ENCODE measurements around the gene RBM33.

RBM33 gene

GRCh38 chr7:155741082-155741481 is 96.6 kb downstream of the RBM33 start:
- H3K79me1 ChIP-seq (replicated peaks; ENCODE audit: low read length, poor library complexity, severe bottlenecking), result peaks cover 31% of the 10 kb centered on the region
- H4K91ac ChIP-seq (ENCODE audit: low read length), result no peak overlapping the region
- no peak overlapping the region for H3K18ac ChIP-seq (ENCODE audit: low read depth in 1 of 2, low read length in 2 of 2)
- no peak overlapping the region for H3K14ac ChIP-seq (ENCODE audit: low read length in 2 of 2)
- no peak overlapping the region for H3K9ac ChIP-seq (ENCODE audit: low read length)
- peaks cover 2% of the 10 kb centered on the region for H3K4me1 ChIP-seq (ENCODE audit: control insufficient read depth, insufficient read depth, low read depth, low read length)
- no peak overlapping the region for H2BK120ac ChIP-seq (ENCODE audit: low read depth, low read length)
- no peak overlapping the region for H3K4me3 ChIP-seq (ENCODE audit: insufficient read depth in 1 of 2, low read depth in 1 of 2, low read length in 2 of 2)
- WGBS, result 69% methylated on average over 8 of the region's 8 CpGs
- no peak overlapping the region for H4K8ac ChIP-seq (ENCODE audit: low read length)
- no peak overlapping the region for H2BK12ac ChIP-seq (ENCODE audit: low read length in 2 of 2)
- H3K4me2 ChIP-seq (ENCODE audit: low read length, poor library complexity, severe bottlenecking), result no peak overlapping the region
- H3K23ac ChIP-seq (ENCODE audit: low read length in 2 of 2), result no peak overlapping the region
- no peak overlapping the region for H2BK5ac ChIP-seq (ENCODE audit: low read depth, low read length, poor library complexity, severe bottlenecking)
- H3K27me3 ChIP-seq (ENCODE audit: control insufficient read depth in 1 of 2, insufficient read depth in 1 of 2, low read length in 2 of 2), result no peaks in the 10 kb centered on the region
- H2AFZ ChIP-seq (ENCODE audit: low read depth, low read length), result no peak overlapping the region
- H3K9me3 ChIP-seq (ENCODE audit: control insufficient read depth, low read length), result no peaks in the 10 kb centered on the region
- H2BK15ac ChIP-seq (ENCODE audit: low read depth, poor library complexity, severe bottlenecking), result no peak overlapping the region
- H2AK5ac ChIP-seq (ENCODE audit: low read length, severe bottlenecking), result no peak overlapping the region
- no peak overlapping the region for H3K4ac ChIP-seq (ENCODE audit: low read depth in 1 of 2, low read length in 2 of 2)
- no peak for DNase-seq
- no peak overlapping the region for H3K27ac ChIP-seq (ENCODE audit: low read length, poor library complexity, severe bottlenecking)
- peaks cover 35 to 86% of the 10 kb centered on the region in 2 experiments for H3K36me3 ChIP-seq (ENCODE audit: control insufficient read depth in 1 of 2, insufficient read depth in 2 of 2, low read depth in 1 of 2, low read length in 2 of 2)

DNA sequence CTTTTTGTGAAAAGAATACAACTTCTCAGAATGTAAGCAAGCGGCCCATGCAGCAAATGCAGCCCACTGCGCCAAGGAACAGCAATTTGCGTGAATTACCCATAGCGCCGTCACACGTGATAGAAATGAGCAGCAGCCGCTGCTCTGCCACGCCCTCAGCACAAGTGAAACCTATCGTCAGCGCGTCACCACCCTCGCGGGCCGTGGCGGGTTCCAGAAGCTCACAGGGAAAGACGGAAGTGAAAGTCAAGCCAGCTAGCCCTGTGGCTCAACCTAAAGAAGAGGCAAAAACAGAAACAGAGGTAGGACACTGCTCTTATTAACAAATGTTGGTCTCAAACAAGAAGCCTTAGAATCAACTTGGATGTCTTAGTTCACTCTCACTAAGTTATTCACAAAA is 97.3 kb downstream of the RBM33 start:
- Histone ChIP-seq H3K4me1 (ENCODE audit: control insufficient read depth, insufficient read depth, low read depth, low read length) (peaks cover 2% of the 10 kb centered on the region), H3K4me3 (ENCODE audit: insufficient read depth in 1 of 2, low read depth in 1 of 2, low read length in 2 of 2) (no peak overlapping the region), H2AFZ (ENCODE audit: low read depth, low read length) (no peak overlapping the region), H3K9ac (ENCODE audit: low read length) (no peak overlapping the region), H3K36me3 (ENCODE audit: control insufficient read depth in 1 of 2, insufficient read depth in 2 of 2, low read depth in 1 of 2, low read length in 2 of 2) (peaks cover 37 to 90% of the 10 kb centered on the region in 2 experiments), H2BK120ac (ENCODE audit: low read depth, low read length) (no peak overlapping the region), H3K27ac (ENCODE audit: low read length, poor library complexity, severe bottlenecking) (no peak overlapping the region), H4K91ac (ENCODE audit: low read length) (peak overlapping the region; percentile 3), H3K4ac (ENCODE audit: low read depth in 1 of 2, low read length in 2 of 2) (no peak overlapping the region), H3K23ac (ENCODE audit: low read length in 2 of 2) (no peak overlapping the region), H2AK5ac (ENCODE audit: low read length, severe bottlenecking) (no peak overlapping the region), H3K9me3 (ENCODE audit: control insufficient read depth, low read length) (no peaks in the 10 kb centered on the region), H3K18ac (ENCODE audit: low read depth in 1 of 2, low read length in 2 of 2) (no peak overlapping the region), H3K27me3 (ENCODE audit: control insufficient read depth in 1 of 2, insufficient read depth in 1 of 2, low read length in 2 of 2) (no peaks in the 10 kb centered on the region), H2BK15ac (ENCODE audit: low read depth, poor library complexity, severe bottlenecking) (no peak overlapping the region), H3K4me2 (ENCODE audit: low read length, poor library complexity, severe bottlenecking) (no peak overlapping the region), H2BK12ac (ENCODE audit: low read length in 2 of 2) (no peak overlapping the region), H3K14ac (ENCODE audit: low read length in 2 of 2) (no peak overlapping the region), H3K79me1 (replicated peaks; ENCODE audit: low read length, poor library complexity, severe bottlenecking) (peaks cover 34% of the 10 kb centered on the region), H4K8ac (ENCODE audit: low read length) (peak overlapping the region; percentile 56), H2BK5ac (ENCODE audit: low read depth, low read length, poor library complexity, severe bottlenecking) (no peak overlapping the region)
- WGBS, result 98% methylated on average over 16 of the region's 16 CpGs
- no peak for DNase-seq

DNA sequence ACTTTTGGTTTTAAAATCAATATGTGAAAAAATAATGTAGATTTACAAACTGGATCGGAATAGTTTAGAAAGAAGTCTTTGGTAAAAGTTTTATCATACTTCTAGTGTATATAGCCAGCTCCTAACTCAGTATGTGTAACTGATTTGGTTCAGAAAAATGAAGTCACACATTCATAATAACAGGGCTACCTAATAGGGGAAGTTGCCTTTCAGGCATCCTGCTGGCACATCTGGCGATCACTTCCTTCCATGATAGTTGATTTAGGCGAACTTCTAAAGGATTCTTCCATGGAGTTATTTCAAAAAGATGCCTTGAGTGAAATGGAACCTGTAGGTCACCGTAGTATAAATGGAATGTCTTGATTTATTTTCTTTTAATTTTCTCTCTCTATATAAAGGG is 98.7 kb downstream of the RBM33 start:
- Histone ChIP-seq H3K23ac (ENCODE audit: low read length in 2 of 2) (no peak overlapping the region), H3K4ac (ENCODE audit: low read depth in 1 of 2, low read length in 2 of 2) (no peak overlapping the region), H4K91ac (ENCODE audit: low read length) (no peak overlapping the region), H2BK15ac (ENCODE audit: low read depth, poor library complexity, severe bottlenecking) (no peak overlapping the region), H2AK5ac (ENCODE audit: low read length, severe bottlenecking) (no peak overlapping the region), H3K9ac (ENCODE audit: low read length) (no peak overlapping the region), H3K14ac (ENCODE audit: low read length in 2 of 2) (no peak overlapping the region), H2BK12ac (ENCODE audit: low read length in 2 of 2) (no peak overlapping the region), H2AFZ (ENCODE audit: low read depth, low read length) (no peak overlapping the region), H3K9me3 (ENCODE audit: control insufficient read depth, low read length) (no peaks in the 10 kb centered on the region), H3K4me3 (ENCODE audit: insufficient read depth in 1 of 2, low read depth in 1 of 2, low read length in 2 of 2) (no peak overlapping the region), H3K27ac (ENCODE audit: low read length, poor library complexity, severe bottlenecking) (no peak overlapping the region), H2BK5ac (ENCODE audit: low read depth, low read length, poor library complexity, severe bottlenecking) (no peak overlapping the region), H3K27me3 (ENCODE audit: control insufficient read depth in 1 of 2, insufficient read depth in 1 of 2, low read length in 2 of 2) (no peaks in the 10 kb centered on the region), H4K8ac (ENCODE audit: low read length) (no peak overlapping the region), H3K18ac (ENCODE audit: low read depth in 1 of 2, low read length in 2 of 2) (no peak overlapping the region), H3K79me1 (replicated peaks; ENCODE audit: low read length, poor library complexity, severe bottlenecking) (peaks cover 32% of the 10 kb centered on the region), H2BK120ac (ENCODE audit: low read depth, low read length) (no peak overlapping the region), H3K4me2 (ENCODE audit: low read length, poor library complexity, severe bottlenecking) (no peak overlapping the region), H3K36me3 (ENCODE audit: control insufficient read depth in 1 of 2, insufficient read depth in 2 of 2, low read depth in 1 of 2, low read length in 2 of 2) (peaks cover 33 to 90% of the 10 kb centered on the region in 2 experiments), H3K4me1 (ENCODE audit: control insufficient read depth, insufficient read depth, low read depth, low read length) (peaks cover 2% of the 10 kb centered on the region)
- no peak for DNase-seq
- 98% methylated on average over 2 of the region's 4 CpGs for WGBS

GRCh38 chr7:155744971-155745683 is 100.7 kb downstream of the RBM33 start:
- Histone ChIP-seq H3K18ac (ENCODE audit: low read depth in 1 of 2, low read length in 2 of 2) (no peak overlapping the region), H3K36me3 (ENCODE audit: control insufficient read depth in 1 of 2, insufficient read depth in 2 of 2, low read depth in 1 of 2, low read length in 2 of 2) (peaks cover 26 to 75% of the 10 kb centered on the region in 2 experiments), H2AFZ (ENCODE audit: low read depth, low read length) (no peak overlapping the region), H3K4me2 (ENCODE audit: low read length, poor library complexity, severe bottlenecking) (no peak overlapping the region), H2BK120ac (ENCODE audit: low read depth, low read length) (no peak overlapping the region), H3K79me1 (replicated peaks; ENCODE audit: low read length, poor library complexity, severe bottlenecking) (peaks cover 32% of the 10 kb centered on the region), H2BK15ac (ENCODE audit: low read depth, poor library complexity, severe bottlenecking) (no peak overlapping the region), H3K4ac (ENCODE audit: low read depth in 1 of 2, low read length in 2 of 2) (no peak overlapping the region), H3K27ac (ENCODE audit: low read length, poor library complexity, severe bottlenecking) (no peak overlapping the region), H3K9ac (ENCODE audit: low read length) (no peak overlapping the region), H3K4me3 (ENCODE audit: insufficient read depth in 1 of 2, low read depth in 1 of 2, low read length in 2 of 2) (no peak overlapping the region), H3K4me1 (ENCODE audit: control insufficient read depth, insufficient read depth, low read depth, low read length) (peaks cover 2% of the 10 kb centered on the region), H3K27me3 (ENCODE audit: control insufficient read depth in 1 of 2, insufficient read depth in 1 of 2, low read length in 2 of 2) (no peaks in the 10 kb centered on the region), H3K14ac (ENCODE audit: low read length in 2 of 2) (no peak overlapping the region), H2BK12ac (ENCODE audit: low read length in 2 of 2) (peak overlapping the region in 1 of 2 experiments; percentile 63), H3K23ac (ENCODE audit: low read length in 2 of 2) (no peak overlapping the region), H2BK5ac (ENCODE audit: low read depth, low read length, poor library complexity, severe bottlenecking) (no peak overlapping the region), H2AK5ac (ENCODE audit: low read length, severe bottlenecking) (no peak overlapping the region), H3K9me3 (ENCODE audit: control insufficient read depth, low read length) (no peaks in the 10 kb centered on the region), H4K8ac (ENCODE audit: low read length) (no peak overlapping the region), H4K91ac (ENCODE audit: low read length) (peak overlapping the region; percentile 61)
- DNase-seq, result no peak
- 95% methylated on average over 17 of the region's 17 CpGs for WGBS
